Osteocyte (in vitro differentiated cells): ENCODE results near the gene SLC23A3. TPM values are rescaled to one million over a fixed set of nuclear protein-coding genes. Genes with fewer than 3 reads are reported as not detected.

Source experiments
- DNase-seq: peaks from one replicate; pipeline ENCODE4 v3.0.0; 2021; ENCODE audit warnings: mixed read lengths; ENCODE audit not compliant: unreplicated experiment; ENCODE audit errors: extremely low spot score
- H3K27ac Mint-ChIP-seq: one replicate; pipeline ENCODE4 v1.8.0; 2021; ENCODE audit warnings: mild to moderate bottlenecking, mixed read lengths; ENCODE audit not compliant: unreplicated experiment
- H3K27me3 Mint-ChIP-seq: one replicate; pipeline ENCODE4 v1.8.0; 2021; ENCODE audit warnings: mixed read lengths; ENCODE audit not compliant: unreplicated experiment
- H3K36me3 Mint-ChIP-seq: one replicate; pipeline ENCODE4 v1.8.0; 2021; ENCODE audit warnings: mixed read lengths; ENCODE audit not compliant: unreplicated experiment
- H3K4me1 Mint-ChIP-seq: one replicate; pipeline ENCODE4 v1.8.0; 2021; ENCODE audit warnings: mixed read lengths; ENCODE audit not compliant: unreplicated experiment
- H3K4me3 Mint-ChIP-seq: one replicate; pipeline ENCODE4 v1.8.0; 2021; ENCODE audit warnings: mild to moderate bottlenecking, moderate library complexity, mixed read lengths; ENCODE audit not compliant: unreplicated experiment
- H3K9me3 Mint-ChIP-seq: one replicate; pipeline ENCODE4 v1.8.0; 2021; ENCODE audit warnings: mixed read lengths; ENCODE audit not compliant: unreplicated experiment
- CTCF ChIP-seq: fragments of 200-600 bp; sonication (generic); IDR thresholded peaks from 2 replicates; pipeline ENCODE4 v1.5.0; 2021; ENCODE audit warnings: antibody characterized with exemption, mild to moderate bottlenecking, moderate library complexity
- total RNA-seq: library from RNA; stranded (reverse); gene quantifications from 2 replicates; pipeline ENCODE4 v1.2.1, GENCODE V29; 2021

The SLC23A3 gene
- total RNA-seq, 1 donor from 2014 or later = 5.2 TPM

GRCh38 chr2:219215871-219216534 lies 46.2 kb upstream of the SLC23A3 start:
- Mint-ChIP-seq H3K27ac (no peak overlapping the region), H3K9me3 (no peaks in the 10 kb centered on the region), H3K27me3 (no peaks in the 10 kb centered on the region), H3K4me3 (no peak overlapping the region), H3K36me3 (peaks cover 24% of the 10 kb centered on the region), H3K4me1 (peaks cover 25% of the 10 kb centered on the region)
- TF ChIP-seq CTCF = no peak
- no peak for DNase-seq

GRCh38 chr2:219214786-219215185 lies 45.0 kb upstream of the SLC23A3 start:
- H3K36me3 Mint-ChIP-seq = peaks cover 17% of the 10 kb centered on the region
- H3K4me1 Mint-ChIP-seq = peaks cover 25% of the 10 kb centered on the region
- no peaks in the 10 kb centered on the region for H3K27me3 Mint-ChIP-seq
- H3K9me3 Mint-ChIP-seq = no peaks in the 10 kb centered on the region
- no peak for TF ChIP-seq CTCF
- peak overlapping the region; percentile 5 for H3K27ac Mint-ChIP-seq
- DNase-seq = no peak
- H3K4me3 Mint-ChIP-seq = no peak overlapping the region

- no peak for DNase-seq
- H3K27me3 Mint-ChIP-seq = no peaks in the 10 kb centered on the region
- no peak overlapping the region for H3K4me3 Mint-ChIP-seq
- no peaks in the 10 kb centered on the region for H3K9me3 Mint-ChIP-seq
- no peak for TF ChIP-seq CTCF
- H3K27ac Mint-ChIP-seq = peak overlapping the region; percentile 33
- peaks cover 17% of the 10 kb centered on the region for H3K36me3 Mint-ChIP-seq
- H3K4me1 Mint-ChIP-seq = peaks cover 21% of the 10 kb centered on the region
These were observed 44.3 kb upstream of the SLC23A3 start for GRCh38 chr2:219214141-219214540.

GRCh38 chr2:219213486-219214071 lies 43.8 kb upstream of the SLC23A3 start:
- no peak for DNase-seq
- Mint-ChIP-seq H3K27ac (no peak overlapping the region), H3K36me3 (peaks cover 17% of the 10 kb centered on the region), H3K27me3 (no peaks in the 10 kb centered on the region), H3K4me3 (no peak overlapping the region), H3K9me3 (no peaks in the 10 kb centered on the region), H3K4me1 (peaks cover 19% of the 10 kb centered on the region)
- TF ChIP-seq CTCF = no peak

- no peak for TF ChIP-seq CTCF
- Mint-ChIP-seq H3K4me1 (peaks cover 24% of the 10 kb centered on the region), H3K4me3 (no peak overlapping the region), H3K27ac (no peak overlapping the region), H3K27me3 (no peaks in the 10 kb centered on the region), H3K9me3 (no peaks in the 10 kb centered on the region), H3K36me3 (peaks cover 22% of the 10 kb centered on the region)
- no peak for DNase-seq
These were observed 43.2 kb upstream of the SLC23A3 start for GRCh38 chr2:219213026-219213415.
